Kidney tubule cell (primary cell): ENCODE data around the gene ULBP2.
"Not testable (repeated sequence)": the region's sequence is repeated elsewhere in the genome, so short reads cannot be mapped to it uniquely, and the experiment has no call there.

ENCODE experiments used
- DNase-seq: peaks from one replicate; pipeline ENCODE4 v3.0.0-alpha.2; 2018; ENCODE audit warnings: low spot score

Gene ULBP2

GRCh38 chr6:149909701-149910470 is 31.9 kb upstream of the ULBP2 start:
- no peak for DNase-seq

- no peak for DNase-seq
Observed at GRCh38 chr6:149910721-149911151, 31.1 kb upstream of the ULBP2 start.

GRCh38 chr6:149912680-149913079 is 29.1 kb upstream of the ULBP2 start:
- not testable (repeated sequence) for DNase-seq

GRCh38 chr6:149913085-149913484 is 28.7 kb upstream of the ULBP2 start:
- no peak for DNase-seq

GRCh38 chr6:149913540-149914240 is 28.1 kb upstream of the ULBP2 start:
- DNase-seq: no peak

GRCh38 chr6:149915970-149916865 is 25.6 kb upstream of the ULBP2 start:
- DNase-seq: no peak

GRCh38 chr6:149917679-149918078 is 24.1 kb upstream of the ULBP2 start:
- DNase-seq: no peak

- no peak for DNase-seq
Observed at GRCh38 chr6:149918151-149918905, 23.5 kb upstream of the ULBP2 start.

GRCh38 chr6:149919126-149919833 is 22.5 kb upstream of the ULBP2 start:
- DNase-seq: not testable (repeated sequence)

GRCh38 chr6:149919834-149920225 is 22.0 kb upstream of the ULBP2 start:
- DNase-seq: no peak

- DNase-seq: no peak
Observed at GRCh38 chr6:149921361-149921760, 20.5 kb upstream of the ULBP2 start.

GRCh38 chr6:149922091-149922490 is 19.7 kb upstream of the ULBP2 start:
- not testable (repeated sequence) for DNase-seq

GRCh38 chr6:149922642-149923326 is 19.0 kb upstream of the ULBP2 start, which contains the start of gene RAET1G:
TSS of gene RAET1G (minus strand) at chr6:149923121. CDS start at chr6:149923010, 111 bp downstream.
- peak; percentile 92 for DNase-seq

GRCh38 chr6:149923327-149923986 is 18.4 kb upstream of the ULBP2 start:
- DNase-seq: no peak

GRCh38 chr6:149924206-149924932 is 17.4 kb upstream of the ULBP2 start:
- DNase-seq: no peak

- DNase-seq: no peak
Observed at GRCh38 chr6:149924933-149925252, 16.9 kb upstream of the ULBP2 start.

GRCh38 chr6:149925253-149925973 is 16.4 kb upstream of the ULBP2 start:
- peak; percentile 17 for DNase-seq

- DNase-seq: peak; percentile 79
Observed at GRCh38 chr6:149925974-149926777, 15.6 kb upstream of the ULBP2 start.
